HepG2 (cell line): ENCODE results near the gene TLK2.

Experiments used
- CBX5 ChIP-seq: sonication (generic); formaldehyde crosslinking; IDR thresholded peaks from 2 replicates; pipeline ENCODE4 v1.4.0; 2020; ENCODE audit warnings: missing genetic modification reagents, borderline replicate concordance
- KDM3A ChIP-seq: IDR thresholded peaks from 2 replicates; pipeline ENCODE4 v1.6.1; 2018; ENCODE audit warnings: low read depth, missing compliant biosample characterization
- MXD3 ChIP-seq: IDR thresholded peaks from 2 replicates; pipeline ENCODE4 v1.6.1; 2016; ENCODE audit warnings: mild to moderate bottlenecking, missing biosample characterization, missing genetic modification reagents
- NFIC ChIP-seq: IDR thresholded peaks from 2 replicates; pipeline ENCODE4 v1.6.1; 2012; ENCODE audit warnings: mild to moderate bottlenecking, low read length, inconsistent platforms
- TF ChIP-seq, protein P1 (sequence below): sonication (generic); formaldehyde crosslinking; IDR thresholded peaks from 2 replicates; pipeline ENCODE4 v1.4.0; 2020; ENCODE audit warnings: missing genetic modification reagents

- no peak for TF ChIP-seq CBX5 (CRISPR knock-in tag)
- no peak for TF ChIP-seq MXD3
- TF ChIP-seq KDM3A: no peak
- TF ChIP-seq, protein P1, sequence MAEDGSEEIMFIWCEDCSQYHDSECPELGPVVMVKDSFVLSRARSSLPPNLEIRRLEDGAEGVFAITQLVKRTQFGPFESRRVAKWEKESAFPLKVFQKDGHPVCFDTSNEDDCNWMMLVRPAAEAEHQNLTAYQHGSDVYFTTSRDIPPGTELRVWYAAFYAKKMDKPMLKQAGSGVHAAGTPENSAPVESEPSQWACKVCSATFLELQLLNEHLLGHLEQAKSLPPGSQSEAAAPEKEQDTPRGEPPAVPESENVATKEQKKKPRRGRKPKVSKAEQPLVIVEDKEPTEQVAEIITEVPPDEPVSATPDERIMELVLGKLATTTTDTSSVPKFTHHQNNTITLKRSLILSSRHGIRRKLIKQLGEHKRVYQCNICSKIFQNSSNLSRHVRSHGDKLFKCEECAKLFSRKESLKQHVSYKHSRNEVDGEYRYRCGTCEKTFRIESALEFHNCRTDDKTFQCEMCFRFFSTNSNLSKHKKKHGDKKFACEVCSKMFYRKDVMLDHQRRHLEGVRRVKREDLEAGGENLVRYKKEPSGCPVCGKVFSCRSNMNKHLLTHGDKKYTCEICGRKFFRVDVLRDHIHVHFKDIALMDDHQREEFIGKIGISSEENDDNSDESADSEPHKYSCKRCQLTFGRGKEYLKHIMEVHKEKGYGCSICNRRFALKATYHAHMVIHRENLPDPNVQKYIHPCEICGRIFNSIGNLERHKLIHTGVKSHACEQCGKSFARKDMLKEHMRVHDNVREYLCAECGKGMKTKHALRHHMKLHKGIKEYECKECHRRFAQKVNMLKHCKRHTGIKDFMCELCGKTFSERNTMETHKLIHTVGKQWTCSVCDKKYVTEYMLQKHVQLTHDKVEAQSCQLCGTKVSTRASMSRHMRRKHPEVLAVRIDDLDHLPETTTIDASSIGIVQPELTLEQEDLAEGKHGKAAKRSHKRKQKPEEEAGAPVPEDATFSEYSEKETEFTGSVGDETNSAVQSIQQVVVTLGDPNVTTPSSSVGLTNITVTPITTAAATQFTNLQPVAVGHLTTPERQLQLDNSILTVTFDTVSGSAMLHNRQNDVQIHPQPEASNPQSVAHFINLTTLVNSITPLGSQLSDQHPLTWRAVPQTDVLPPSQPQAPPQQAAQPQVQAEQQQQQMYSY (CRISPR knock-in tag): no peak
- no peak for TF ChIP-seq NFIC
Measured at GRCh38 chr17:62611728-62612127, 133.1 kb downstream of the TLK2 start.
